HG02798 (cell line): ENCODE measurements around the gene EHD1.
"Not testable (repeated sequence)": the region's sequence is repeated elsewhere in the genome, so short reads cannot be mapped to it uniquely, and the experiment has no call there.

Experiments
- ATAC-seq: cut with Tn5 transposase; IDR thresholded peaks from one replicate; pipeline ENCODE4 v1.9.1; 2021; ENCODE audit warnings: mild to moderate bottlenecking; ENCODE audit not compliant: unreplicated experiment, poor library complexity

EHD1 gene

DNA sequence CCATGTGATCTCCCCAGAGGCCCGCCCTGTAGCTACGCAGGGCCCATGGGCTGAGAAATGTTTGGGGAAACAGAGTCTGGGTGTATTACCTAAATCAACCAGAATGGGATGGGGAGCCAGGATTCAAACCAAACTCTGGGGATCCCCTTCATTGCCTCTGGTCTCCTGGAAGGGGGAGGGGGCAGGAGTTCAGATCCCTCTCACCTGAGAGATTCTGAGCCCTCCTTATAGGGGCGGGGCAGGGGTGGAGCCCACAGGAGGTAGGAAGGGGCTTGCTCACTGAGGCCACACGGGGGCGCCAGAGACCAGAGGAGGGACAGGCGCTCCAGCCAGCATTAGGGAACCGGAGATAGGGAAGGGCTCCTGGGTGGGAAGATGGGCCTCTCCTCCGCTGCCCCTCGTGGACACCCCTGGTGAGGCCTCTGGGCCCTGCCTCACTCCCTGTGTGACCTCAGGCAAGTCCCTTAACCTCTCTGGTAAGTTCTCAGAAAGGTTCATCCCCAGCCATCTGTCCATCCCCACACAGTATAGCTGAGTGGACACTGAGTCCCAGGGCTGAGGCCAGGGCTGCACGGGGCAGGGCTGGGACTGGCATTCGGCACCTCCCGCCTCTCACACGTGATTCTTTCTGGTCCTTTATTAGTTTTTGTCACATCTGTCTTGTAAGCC, 31.3 kb downstream of the EHD1 start:
- no peak for ATAC-seq

GRCh38 chr11:64845776-64846129, 32.7 kb downstream of the EHD1 start:
- ATAC-seq = not testable (repeated sequence)

DNA sequence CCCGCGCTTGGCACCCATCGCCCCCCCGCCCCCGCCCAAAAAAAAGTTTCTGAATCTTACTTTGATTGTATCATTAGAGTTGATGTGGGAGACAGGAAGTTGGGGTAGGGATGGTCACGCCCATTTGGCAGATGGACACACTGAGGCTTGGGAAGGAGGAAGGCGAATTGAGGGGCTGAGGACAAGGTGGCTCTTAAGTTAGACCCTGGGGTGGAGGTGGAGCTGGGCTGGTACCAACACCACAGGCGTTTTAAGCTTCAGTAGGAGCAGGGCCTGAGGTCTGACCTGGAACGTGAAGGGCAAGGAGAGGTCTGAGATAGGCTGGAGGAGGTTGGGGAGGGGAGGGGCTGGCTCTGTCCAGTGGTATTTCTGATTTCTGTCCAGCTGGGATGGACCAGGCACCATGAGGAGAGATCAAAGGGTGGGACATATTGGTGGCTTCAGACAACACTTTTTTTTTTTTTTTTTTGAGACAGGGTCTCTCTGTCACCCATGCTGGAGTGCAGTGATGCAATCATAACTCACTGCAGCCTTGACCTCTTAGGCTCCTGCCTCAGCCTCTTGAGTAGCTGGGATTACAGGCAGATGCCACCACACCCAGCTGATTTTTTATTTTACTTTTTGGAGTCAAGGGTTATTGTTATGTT, 33.2 kb downstream of the EHD1 start:
- ATAC-seq = no peak

DNA sequence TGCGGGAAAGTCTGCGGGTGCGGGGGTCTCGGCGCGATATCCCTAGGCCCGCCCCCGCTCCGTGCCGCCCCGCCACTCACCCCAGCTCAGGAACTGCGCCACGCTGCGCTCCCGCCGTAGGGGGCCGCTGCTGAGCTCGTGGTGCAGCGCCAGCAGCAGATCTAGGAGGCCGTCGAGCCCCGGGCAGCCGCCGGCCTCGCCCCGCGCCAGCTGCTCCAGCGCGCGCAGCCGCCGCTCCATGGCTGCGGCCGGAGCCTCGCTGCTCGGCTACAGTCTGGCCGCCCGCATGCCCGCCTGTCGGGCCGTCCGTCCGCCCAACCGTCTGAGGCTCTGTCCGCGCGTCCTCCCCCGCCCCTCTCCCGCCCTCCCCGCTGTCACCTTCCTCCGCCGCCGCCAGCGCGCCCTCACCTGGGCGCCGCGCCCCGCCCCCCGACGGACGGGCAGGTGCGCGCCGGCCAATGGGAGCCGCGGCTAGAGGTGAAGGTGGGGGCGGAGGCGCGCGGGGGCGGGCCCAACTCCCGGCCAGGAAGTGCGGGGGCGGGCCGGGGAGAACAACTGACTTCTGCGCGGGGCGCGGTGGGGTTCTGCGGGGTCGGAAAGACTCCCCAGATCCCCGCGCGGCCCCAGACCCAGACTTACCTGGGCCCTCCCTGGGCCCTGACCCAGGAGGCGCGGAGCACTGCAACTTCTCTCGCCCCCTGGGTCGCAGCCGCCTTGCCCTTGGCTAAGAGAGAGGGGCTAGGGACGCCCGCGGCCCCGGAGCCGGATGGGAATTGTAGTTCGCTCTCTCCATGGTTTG, 33.9 kb downstream of the EHD1 start, which contains the start of gene CDC42BPG:
CDC42BPG (minus strand) TSS at position 324 of the 799 bp plus-strand sequence; CDS start at position 240, 84 bp downstream.
- peak; percentile 40 for ATAC-seq

DNA sequence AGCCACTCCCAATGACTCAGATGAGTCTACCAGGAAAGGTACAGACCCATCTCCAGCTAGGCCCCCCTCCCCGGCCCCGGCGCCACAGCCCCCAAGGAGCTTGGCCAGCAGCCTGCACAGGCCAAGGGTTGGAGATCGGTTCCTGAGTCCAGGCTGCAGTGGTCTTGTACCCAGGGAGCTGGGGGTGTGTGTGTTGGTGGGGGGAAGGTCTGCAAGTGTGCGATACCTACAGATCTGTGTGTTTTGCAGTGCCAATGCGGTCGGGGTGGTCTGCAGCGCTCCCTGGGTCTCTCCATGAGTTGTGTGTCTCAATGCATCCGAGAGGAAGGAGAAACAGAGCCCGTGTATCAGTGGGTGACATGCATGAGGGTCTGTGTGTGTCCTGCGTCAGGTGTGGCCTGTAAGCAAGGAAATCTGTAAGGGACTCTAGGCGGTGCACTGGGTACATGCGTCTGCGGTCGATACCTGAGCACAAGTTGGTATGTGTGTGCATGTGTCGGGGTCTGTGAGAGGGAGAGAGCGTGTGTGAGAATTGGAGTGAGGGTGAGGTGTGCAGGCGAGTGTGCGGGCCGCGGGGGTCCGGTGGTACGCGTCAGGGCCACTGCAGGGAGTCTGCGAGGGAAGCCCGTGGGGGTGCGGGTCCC, 34.6 kb downstream of the EHD1 start:
- no peak for ATAC-seq

DNA sequence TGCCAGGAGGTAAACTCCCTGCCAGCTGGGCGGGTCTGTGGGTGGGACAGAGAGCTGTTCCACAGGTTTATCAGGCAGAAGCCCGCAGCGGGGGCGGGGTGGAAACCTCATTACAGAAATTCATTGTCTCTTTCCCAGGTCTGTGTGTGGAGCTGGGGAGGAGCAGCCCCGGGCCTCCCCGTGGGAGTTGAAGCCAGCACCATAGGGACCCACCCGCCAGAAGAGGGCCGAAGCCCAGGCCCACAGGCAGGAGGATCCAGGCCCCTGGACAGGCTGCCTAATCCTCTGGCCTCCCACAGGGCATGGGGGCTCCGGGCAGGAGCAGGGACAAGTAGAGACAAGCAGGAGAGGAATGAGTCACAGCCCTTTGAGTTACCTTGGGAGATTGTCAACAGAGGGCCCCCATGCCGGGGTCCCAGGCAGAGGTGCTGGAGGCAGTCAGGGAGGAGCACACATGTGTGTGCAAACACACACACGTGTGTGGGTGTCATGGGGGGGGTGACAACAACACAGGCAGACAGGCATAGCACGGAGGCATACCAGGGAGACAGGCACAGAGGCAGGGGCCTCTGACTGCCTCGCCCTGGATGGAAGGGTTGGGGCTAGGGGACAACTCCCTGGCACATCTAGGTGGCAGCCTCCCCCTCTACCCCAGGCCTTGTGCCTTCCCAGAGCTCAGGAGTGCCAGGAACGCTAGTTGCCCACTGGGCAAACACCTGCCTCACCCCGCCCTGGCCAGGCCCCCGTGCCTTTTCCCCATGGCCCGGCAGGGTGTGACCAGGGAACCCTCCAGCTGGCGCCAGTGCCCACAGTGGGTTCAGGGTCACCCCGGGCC, 35.4 kb downstream of the EHD1 start:
- ATAC-seq = no peak

DNA sequence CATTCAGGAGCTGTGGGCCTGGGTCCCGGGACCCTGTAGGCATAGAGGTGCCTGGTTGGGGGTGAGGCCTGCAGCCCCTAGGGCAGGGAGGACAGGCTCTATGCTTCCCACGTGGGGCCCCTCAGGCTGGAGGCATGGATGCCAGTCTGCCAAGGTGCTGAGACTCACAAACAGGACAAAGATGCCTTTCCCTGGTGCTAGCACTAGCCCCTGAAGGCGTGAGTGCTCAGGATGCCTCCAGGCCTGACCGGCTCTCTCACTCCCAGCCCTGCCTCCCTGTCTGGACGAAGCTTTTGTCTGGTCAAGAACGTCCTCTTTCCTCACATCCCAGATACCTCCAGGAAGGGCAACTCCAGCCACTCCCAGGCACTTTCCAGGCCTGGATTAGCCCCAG, 36.1 kb downstream of the EHD1 start:
- ATAC-seq = no peak

DNA sequence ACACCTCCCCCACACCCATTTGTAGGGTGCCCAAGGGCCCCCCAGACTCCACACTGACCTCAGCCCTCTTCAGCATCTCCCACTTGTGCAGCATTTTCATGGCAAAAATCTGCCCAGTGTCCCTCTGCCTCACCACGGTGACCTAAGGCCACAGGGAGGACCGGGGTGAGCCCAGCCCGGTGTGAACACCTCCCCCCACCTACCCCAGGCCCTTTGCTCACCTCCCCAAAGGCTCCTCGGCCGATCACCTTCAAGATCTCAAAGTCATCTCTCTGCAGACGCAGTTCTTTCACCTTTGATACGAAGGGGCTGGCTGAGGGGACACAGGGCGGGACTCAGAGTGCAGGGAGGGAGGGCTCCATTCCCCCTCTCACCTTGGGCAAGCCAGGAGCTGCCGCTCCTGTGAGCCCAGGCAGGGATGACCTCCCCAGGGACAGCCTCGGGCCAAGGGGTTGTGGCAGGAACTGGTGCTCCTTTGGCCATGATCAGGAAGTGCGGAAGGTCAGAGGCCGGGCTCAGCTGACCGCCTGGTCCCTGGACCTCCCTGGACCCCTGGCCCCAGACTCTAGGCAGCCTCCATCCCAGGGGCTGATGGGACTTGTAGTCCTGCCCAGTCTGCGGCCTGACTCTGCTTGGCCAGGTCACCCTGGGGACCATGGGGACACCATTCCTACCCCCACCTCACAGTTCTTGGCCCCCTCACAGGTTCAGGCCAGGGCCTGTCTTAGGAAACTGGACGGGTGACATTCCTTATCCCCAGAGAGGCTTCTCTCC, 36.6 kb downstream of the EHD1 start:
- no peak for ATAC-seq

GRCh38 chr11:64839887-64840782, 38.3 kb downstream of the EHD1 start:
- ATAC-seq = no peak

DNA sequence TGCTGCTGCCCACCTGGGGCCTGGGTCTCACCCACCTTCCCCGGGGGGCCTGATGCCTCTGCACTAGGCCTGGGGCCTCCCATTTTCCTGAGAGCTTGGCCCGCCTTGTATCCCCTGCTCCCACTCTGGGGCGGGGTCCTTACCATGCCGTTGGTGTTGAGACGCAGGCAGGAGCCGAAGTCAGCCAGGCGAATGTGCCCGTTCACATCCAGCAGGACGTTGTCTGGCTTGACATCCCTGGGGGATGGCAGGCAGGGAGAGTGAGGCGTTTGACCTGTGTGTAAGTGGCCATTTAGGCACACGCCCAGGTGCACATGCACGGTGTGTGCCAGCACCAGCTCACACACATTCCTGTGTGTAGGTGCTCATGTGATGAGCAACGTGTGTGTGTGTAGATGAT, 39.1 kb downstream of the EHD1 start:
- ATAC-seq = no peak

GRCh38 chr11:64838600-64839334, 39.7 kb downstream of the EHD1 start:
- no peak for ATAC-seq

GRCh38 chr11:64837887-64838351, 40.5 kb downstream of the EHD1 start:
- no peak for ATAC-seq

DNA sequence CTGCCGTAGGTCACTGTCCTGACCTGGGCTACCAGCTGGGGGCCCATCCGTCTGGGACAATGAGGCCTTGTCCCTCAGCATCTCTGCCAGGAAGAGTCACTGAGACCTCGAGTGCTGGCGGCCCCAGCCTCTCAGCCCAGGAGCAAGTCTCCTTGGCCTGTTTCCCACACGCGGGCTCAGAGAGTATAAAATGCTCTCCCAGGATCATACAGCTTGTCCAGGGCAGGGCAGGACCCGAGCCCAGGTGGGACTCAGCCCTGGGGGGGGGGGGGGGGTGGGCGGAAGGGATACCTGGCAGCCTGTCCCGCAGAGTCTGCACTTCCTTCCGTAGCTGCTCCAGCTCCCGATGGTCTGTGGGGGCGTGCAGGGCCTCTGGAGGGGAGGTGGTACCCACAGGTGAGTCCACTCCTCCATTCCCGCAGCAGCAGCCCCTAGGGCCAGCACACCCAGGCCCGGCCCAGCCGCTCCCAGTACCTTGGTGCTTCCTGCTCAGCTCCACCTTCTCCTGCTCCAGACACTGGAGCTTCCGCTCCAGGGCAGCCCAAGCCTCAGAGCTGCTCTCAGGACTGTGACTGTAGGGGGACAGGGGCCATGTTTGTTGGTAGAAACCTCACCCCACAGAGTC, 41.9 kb downstream of the EHD1 start:
- ATAC-seq = no peak

DNA sequence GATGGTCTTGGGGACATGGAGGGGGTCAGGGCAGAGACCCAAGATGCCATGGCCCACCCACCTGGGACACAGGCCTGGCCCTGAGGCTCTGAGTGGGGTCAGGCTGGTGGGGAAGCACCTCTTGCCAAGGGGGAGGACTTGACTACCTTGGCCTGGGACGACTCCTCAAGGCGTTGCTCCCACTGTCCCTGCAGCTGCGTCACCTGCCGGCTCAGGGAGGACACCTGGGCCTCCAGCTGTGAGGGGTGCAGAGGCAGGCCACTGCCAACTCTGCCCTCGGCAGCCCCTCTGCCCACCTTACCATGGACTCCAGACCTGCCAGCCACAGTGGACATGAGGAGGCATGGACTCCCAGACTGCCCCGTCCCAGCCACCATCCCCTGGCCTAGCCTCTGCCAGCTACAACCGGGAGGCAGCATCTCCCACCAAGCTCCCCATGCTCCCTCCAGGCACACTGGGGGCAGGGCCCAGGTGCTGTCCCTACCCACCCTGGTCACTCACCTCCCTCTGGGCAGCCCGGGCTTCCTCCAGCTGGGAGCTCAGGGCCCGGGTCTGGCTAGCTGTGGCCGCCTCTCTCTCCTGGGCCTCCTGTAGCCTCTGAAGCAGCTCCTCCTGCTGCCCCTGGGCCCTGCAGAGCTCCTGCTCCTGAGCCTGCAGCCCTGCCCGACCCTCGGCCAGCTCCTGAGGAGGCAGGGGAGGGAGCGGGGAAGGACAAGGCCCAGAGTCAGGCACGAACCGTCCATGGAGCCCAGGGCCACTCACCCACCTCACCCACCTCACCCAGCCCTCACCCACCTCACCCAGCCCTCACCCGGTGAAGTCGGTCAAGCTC, 42.6 kb downstream of the EHD1 start:
- no peak for ATAC-seq

GRCh38 chr11:64834723-64835615, 43.5 kb downstream of the EHD1 start:
- ATAC-seq = no peak
